ENCODE measurements around the gene DPH1. TPM values are rescaled to one million over a fixed set of nuclear protein-coding genes. Genes with fewer than 3 reads are reported as not detected.

The DPH1 gene
- total RNA-seq, 6 donors from 2014 or later = 28.8 to 129 (median 45.1) TPM

DNA sequence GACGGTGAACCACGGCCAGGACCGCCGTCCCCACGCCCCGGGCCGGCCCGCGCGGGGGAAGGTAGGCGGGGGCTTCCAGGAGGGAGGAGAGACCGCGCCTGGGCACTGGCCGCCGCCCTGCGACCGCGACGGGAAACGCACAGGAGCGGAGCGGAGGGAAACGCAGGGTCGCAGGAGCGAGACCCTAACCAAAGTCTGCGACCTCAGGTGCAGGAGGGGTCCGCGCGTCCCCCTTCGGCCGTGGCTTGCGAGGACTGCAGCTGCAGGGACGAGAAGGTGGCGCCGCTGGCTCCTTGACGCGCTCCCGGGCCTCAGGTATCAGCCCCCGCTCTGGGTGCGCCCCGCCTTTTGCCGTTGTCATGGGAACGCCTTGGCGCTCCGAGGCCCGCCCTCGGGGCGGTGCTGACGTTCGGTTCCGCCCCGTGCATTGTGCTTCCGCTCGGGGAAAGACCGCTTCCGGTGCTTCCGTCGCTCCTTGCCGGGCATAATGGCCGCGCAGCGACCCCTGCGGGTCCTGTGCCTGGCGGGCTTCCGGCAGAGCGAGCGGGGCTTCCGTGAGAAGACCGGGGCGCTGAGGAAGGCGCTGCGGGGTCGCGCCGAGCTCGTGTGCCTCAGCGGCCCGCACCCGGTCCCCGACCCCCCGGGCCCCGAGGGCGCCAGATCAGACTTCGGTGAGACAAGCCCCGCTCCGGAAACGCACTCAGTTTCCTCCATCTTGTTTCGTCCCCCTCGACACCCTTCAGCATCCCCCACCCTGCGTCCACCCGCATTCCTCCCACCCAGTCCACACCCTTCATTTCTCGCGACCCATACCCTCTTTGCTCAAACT, 11.8 kb downstream of the DPH1 start, which contains the start of gene OVCA2:
TSS of gene OVCA2 (plus strand) at position 462 of the 829 bp plus-strand sequence. CDS start at position 488, 26 bp downstream.
- DNase-seq = peak; percentile 96 to 98
- WGBS, 2 donors = 0 to 1% methylated on average over 8 to 45 of the region's 93 CpGs
- H3K9me3 ChIP-seq = no peaks in the 10 kb centered on the region
- no peaks in the 10 kb centered on the region for H3K27me3 ChIP-seq
- peaks cover 10 to 24% (median 21%) of the 10 kb centered on the region in 4 donors for H3K4me1 ChIP-seq
- peak; percentile 81 to 91 for TF ChIP-seq POLR2AphosphoS5 (IDR thresholded peaks at IDR 0.05)
- TF ChIP-seq, protein P1, sequence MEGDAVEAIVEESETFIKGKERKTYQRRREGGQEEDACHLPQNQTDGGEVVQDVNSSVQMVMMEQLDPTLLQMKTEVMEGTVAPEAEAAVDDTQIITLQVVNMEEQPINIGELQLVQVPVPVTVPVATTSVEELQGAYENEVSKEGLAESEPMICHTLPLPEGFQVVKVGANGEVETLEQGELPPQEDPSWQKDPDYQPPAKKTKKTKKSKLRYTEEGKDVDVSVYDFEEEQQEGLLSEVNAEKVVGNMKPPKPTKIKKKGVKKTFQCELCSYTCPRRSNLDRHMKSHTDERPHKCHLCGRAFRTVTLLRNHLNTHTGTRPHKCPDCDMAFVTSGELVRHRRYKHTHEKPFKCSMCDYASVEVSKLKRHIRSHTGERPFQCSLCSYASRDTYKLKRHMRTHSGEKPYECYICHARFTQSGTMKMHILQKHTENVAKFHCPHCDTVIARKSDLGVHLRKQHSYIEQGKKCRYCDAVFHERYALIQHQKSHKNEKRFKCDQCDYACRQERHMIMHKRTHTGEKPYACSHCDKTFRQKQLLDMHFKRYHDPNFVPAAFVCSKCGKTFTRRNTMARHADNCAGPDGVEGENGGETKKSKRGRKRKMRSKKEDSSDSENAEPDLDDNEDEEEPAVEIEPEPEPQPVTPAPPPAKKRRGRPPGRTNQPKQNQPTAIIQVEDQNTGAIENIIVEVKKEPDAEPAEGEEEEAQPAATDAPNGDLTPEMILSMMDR (IDR thresholded peaks at IDR 0.05) = peak; percentile 15 to 78 (median 56)
- TF ChIP-seq EP300 (IDR thresholded peaks at IDR 0.05) = no peak
- TF ChIP-seq POLR2A (IDR thresholded peaks at IDR 0.05) = peak in 3 of 4 donors; percentile 24 to 81 (median 76)
- peak; percentile 96 for ATAC-seq (ENCODE audit: low FRiP score in 2 of 2)
- peak within 1 kb of the TSS; percentile 61 to 90 (median 83) for H3K4me3 ChIP-seq
- H3K27ac ChIP-seq = peak within 1 kb of the TSS; percentile 90 to 94 (median 92)
- H3K36me3 ChIP-seq = peaks cover 2 to 36% (median 24%) of the 10 kb centered on the region in 4 donors

DNA sequence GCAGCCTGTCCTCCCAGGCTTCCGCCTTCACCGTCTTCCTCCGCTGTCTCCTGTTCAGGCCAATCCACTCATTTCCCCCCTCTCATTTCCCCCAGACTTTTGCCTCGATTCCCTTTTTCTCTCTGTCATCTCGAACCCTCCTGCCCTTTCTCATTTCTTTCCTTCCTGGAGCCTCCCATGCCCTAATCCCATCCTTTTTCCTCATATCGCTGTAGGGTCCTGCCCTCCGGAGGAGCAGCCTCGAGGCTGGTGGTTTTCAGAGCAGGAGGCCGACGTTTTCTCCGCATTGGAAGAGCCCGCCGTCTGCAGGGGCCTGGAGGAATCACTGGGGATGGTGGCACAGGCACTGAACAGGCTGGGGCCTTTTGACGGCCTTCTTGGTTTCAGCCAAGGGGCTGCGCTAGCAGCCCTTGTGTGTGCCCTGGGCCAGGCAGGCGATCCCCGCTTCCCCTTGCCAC, 12.5 kb downstream of the DPH1 start:
- peak overlapping the region; percentile 61 to 90 (median 83) for H3K4me3 ChIP-seq
- H3K27me3 ChIP-seq = no peaks in the 10 kb centered on the region
- peak overlapping the region; percentile 90 to 94 (median 92) for H3K27ac ChIP-seq
- peaks cover 10 to 24% (median 21%) of the 10 kb centered on the region in 4 donors for H3K4me1 ChIP-seq
- ATAC-seq (ENCODE audit: low FRiP score in 2 of 2) (peak in 1 of 2 donors; percentile 1), DNase-seq (no peak)
- H3K9me3 ChIP-seq = no peaks in the 10 kb centered on the region
- TF ChIP-seq, protein P1 (IDR thresholded peaks at IDR 0.05) = no peak
- TF ChIP-seq POLR2AphosphoS5 (IDR thresholded peaks at IDR 0.05) = no peak
- TF ChIP-seq POLR2A (IDR thresholded peaks at IDR 0.05) = no peak
- TF ChIP-seq EP300 (IDR thresholded peaks at IDR 0.05) = no peak
- H3K36me3 ChIP-seq = peaks cover 2 to 29% (median 18%) of the 10 kb centered on the region in 4 donors
- WGBS, 2 donors = 19 to 21% methylated on average over 17 of the region's 17 CpGs

DNA sequence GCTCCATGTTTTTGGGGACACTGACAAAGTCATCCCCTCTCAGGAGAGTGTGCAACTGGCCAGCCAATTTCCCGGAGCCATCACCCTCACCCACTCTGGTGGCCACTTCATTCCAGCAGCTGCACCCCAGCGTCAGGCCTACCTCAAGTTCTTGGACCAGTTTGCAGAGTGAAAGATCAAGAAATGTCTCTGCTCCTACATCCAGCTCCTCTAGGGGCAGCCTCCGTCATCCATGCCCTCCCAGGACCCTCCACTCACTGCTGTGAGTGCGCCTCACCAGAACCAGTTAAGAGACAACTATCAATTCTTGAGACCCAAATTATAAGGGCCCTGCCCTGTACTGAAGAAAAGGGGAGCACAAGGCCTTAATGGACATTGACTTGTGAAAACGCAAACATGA, 13.0 kb downstream of the DPH1 start:
- peak overlapping the region; percentile 90 to 94 (median 92) for H3K27ac ChIP-seq
- H3K27me3 ChIP-seq = no peaks in the 10 kb centered on the region
- TF ChIP-seq, protein P1 (IDR thresholded peaks at IDR 0.05) = no peak
- TF ChIP-seq POLR2AphosphoS5 (IDR thresholded peaks at IDR 0.05) (no peak), EP300 (IDR thresholded peaks at IDR 0.05) (no peak), POLR2A (IDR thresholded peaks at IDR 0.05) (no peak)
- H3K4me3 ChIP-seq = peak overlapping the region in 3 of 4 donors; percentile 61 to 90 (median 89)
- no peak for ATAC-seq (ENCODE audit: low FRiP score in 2 of 2)
- WGBS, 2 donors = 84 to 91% methylated on average over 5 of the region's 5 CpGs
- H3K36me3 ChIP-seq = peaks cover 2 to 25% (median 14%) of the 10 kb centered on the region in 4 donors
- H3K4me1 ChIP-seq = peaks cover 10 to 24% (median 21%) of the 10 kb centered on the region in 4 donors
- DNase-seq = no peak
- H3K9me3 ChIP-seq = no peaks in the 10 kb centered on the region

DNA sequence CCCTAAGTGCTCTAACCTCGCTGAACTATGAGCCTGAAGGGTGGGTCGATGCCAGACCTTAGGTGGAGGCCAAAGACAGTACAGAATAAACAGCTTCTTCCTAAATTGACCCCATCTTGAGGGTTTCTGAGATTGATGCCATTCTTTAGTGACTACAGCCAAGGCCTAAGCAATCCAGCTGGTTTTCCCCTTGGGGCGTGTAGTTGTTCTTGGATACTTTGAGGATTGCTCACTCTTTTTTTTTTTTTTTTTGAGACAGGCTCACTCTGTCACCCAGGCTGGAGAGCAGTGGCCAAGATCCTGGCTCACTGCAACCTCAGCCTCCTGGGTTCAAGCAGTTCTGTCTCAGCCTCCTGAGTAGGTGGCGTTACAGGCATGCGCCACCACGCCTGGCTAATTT, 13.8 kb downstream of the DPH1 start:
- peaks cover 14 to 27% (median 23%) of the 10 kb centered on the region in 4 donors for H3K4me1 ChIP-seq
- H3K27ac ChIP-seq = peak overlapping the region in 2 of 4 donors; percentile 20 to 39
- TF ChIP-seq EP300 (IDR thresholded peaks at IDR 0.05) (no peak), POLR2AphosphoS5 (IDR thresholded peaks at IDR 0.05) (no peak), POLR2A (IDR thresholded peaks at IDR 0.05) (no peak)
- TF ChIP-seq, protein P1 (IDR thresholded peaks at IDR 0.05) = no peak
- no peaks in the 10 kb centered on the region for H3K9me3 ChIP-seq
- no peak for DNase-seq
- ATAC-seq (ENCODE audit: low FRiP score in 2 of 2) = no peak
- no peak overlapping the region for H3K4me3 ChIP-seq
- no peaks in the 10 kb centered on the region for H3K27me3 ChIP-seq
- WGBS, 2 donors = 83 to 86% methylated on average over 6 of the region's 6 CpGs
- H3K36me3 ChIP-seq = peaks cover 2 to 25% (median 14%) of the 10 kb centered on the region in 4 donors
